Measurements from ENCODE around the gene INO80C. TPM values are rescaled to one million over a fixed set of nuclear protein-coding genes. Genes with fewer than 3 reads are reported as not detected.
"Not testable (repeated sequence)": the region's sequence is repeated elsewhere in the genome, so short reads cannot be mapped to it uniquely, and the experiment has no call there.

The INO80C gene
- total RNA-seq, 1 donor from 2014 or later: 24.6 TPM

DNA sequence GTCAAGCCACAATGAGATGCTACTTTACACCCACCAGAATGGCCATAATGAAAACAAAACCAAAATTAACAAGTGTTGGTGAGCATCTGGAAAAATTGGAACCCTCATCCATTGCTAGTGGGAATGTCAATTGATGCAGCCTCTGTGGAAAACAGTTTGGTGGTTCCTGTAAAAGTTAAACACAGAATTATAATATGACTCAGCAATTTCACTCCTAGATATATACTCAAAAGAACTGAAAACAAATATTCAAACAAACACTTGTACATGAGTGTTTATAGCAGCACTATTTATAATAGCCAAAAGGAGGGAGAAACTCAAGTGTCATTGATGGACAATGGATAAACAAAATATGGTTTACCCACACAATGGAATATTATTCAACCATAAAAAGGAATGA is 43.0 kb downstream of the INO80C start:
- H2AFZ ChIP-seq (ENCODE audit: low read depth, low read length): no peak overlapping the region
- peaks cover 22% of the 10 kb centered on the region for H3K4me1 ChIP-seq (ENCODE audit: insufficient read depth, low read length)
- H3K4me1 Mint-ChIP-seq (ENCODE audit: low read depth, unreplicated experiment): peaks cover 26% of the 10 kb centered on the region

DNA sequence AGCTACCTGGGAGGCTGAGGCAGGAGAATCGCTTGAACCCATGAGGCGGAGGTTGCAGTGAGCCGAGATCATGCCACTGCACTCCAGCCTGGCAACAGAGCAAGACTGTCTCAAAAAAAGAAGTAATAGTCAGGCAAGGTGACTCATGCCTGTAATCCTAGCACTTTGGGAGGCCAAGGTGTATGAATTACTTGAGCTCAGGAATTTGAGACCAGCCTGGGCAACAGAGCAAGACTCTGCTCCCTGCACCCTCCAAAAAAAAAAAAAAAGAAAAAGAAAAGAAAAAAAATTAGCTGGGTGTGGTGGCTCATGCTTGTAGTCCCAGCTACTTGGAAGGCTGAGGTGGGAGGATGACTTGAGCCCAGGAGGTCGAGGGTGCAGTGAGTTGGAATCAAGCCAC is 44.7 kb downstream of the INO80C start:
- not testable (repeated sequence) for DNase-seq (ENCODE audit: low read depth); H3K27ac Mint-ChIP-seq (ENCODE audit: unreplicated experiment); H3K4me1 ChIP-seq (ENCODE audit: insufficient read depth, low read length); H3K36me3 Mint-ChIP-seq (ENCODE audit: low read depth, unreplicated experiment); H3K79me2 ChIP-seq (ENCODE audit: insufficient read depth, low read length); H3K27me3 Mint-ChIP-seq (ENCODE audit: low read depth, unreplicated experiment); H3K4me3 Mint-ChIP-seq (ENCODE audit: unreplicated experiment); H3K9me3 Mint-ChIP-seq (ENCODE audit: unreplicated experiment); H3K9ac ChIP-seq (ENCODE audit: low read length); H3K27ac ChIP-seq (ENCODE audit: low read depth, low read length); H3K4me2 ChIP-seq (ENCODE audit: low read length); H3K36me3 ChIP-seq (ENCODE audit: insufficient read depth, low read length); H3K27me3 ChIP-seq (ENCODE audit: insufficient read depth, low read length); H3K9me3 ChIP-seq (ENCODE audit: insufficient read depth, low read depth, low read length); H4K20me1 ChIP-seq (ENCODE audit: insufficient read depth, low read length); H2AFZ ChIP-seq (ENCODE audit: low read depth, low read length); H3K4me3 ChIP-seq (ENCODE audit: insufficient read depth, low read depth, low read length); FAIRE-seq
- H3K4me1 Mint-ChIP-seq (ENCODE audit: low read depth, unreplicated experiment): peaks cover 16% of the 10 kb centered on the region

More for the DNA sequence above, 43.0 kb downstream of the INO80C start:
- Histone ChIP-seq H3K9me3 (ENCODE audit: insufficient read depth, low read depth, low read length) (no peaks in the 10 kb centered on the region), H3K27me3 (ENCODE audit: insufficient read depth, low read length) (no peaks in the 10 kb centered on the region), H3K36me3 (ENCODE audit: insufficient read depth, low read length) (no peaks in the 10 kb centered on the region), H3K27ac (ENCODE audit: low read depth, low read length) (no peak overlapping the region), H3K9ac (ENCODE audit: low read length) (no peak overlapping the region), H4K20me1 (ENCODE audit: insufficient read depth, low read length) (no peaks in the 10 kb centered on the region), H3K79me2 (ENCODE audit: insufficient read depth, low read length) (no peaks in the 10 kb centered on the region), H3K4me3 (ENCODE audit: insufficient read depth, low read depth, low read length) (no peak overlapping the region), H3K4me2 (ENCODE audit: low read length) (no peak overlapping the region)
- H3K4me3 Mint-ChIP-seq (ENCODE audit: unreplicated experiment): no peak overlapping the region
- no peaks in the 10 kb centered on the region for H3K36me3 Mint-ChIP-seq (ENCODE audit: low read depth, unreplicated experiment)
- no peak for TF ChIP-seq EZH2 (IDR thresholded peaks at IDR 0.05; ENCODE audit: insufficient read depth, low read length)
- TF ChIP-seq, protein P1, sequence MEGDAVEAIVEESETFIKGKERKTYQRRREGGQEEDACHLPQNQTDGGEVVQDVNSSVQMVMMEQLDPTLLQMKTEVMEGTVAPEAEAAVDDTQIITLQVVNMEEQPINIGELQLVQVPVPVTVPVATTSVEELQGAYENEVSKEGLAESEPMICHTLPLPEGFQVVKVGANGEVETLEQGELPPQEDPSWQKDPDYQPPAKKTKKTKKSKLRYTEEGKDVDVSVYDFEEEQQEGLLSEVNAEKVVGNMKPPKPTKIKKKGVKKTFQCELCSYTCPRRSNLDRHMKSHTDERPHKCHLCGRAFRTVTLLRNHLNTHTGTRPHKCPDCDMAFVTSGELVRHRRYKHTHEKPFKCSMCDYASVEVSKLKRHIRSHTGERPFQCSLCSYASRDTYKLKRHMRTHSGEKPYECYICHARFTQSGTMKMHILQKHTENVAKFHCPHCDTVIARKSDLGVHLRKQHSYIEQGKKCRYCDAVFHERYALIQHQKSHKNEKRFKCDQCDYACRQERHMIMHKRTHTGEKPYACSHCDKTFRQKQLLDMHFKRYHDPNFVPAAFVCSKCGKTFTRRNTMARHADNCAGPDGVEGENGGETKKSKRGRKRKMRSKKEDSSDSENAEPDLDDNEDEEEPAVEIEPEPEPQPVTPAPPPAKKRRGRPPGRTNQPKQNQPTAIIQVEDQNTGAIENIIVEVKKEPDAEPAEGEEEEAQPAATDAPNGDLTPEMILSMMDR (IDR thresholded peaks at IDR 0.05; ENCODE audit: insufficient read depth, low read depth, low read length): no peak
- DNase-seq (ENCODE audit: low read depth) (no peak), FAIRE-seq (no peak)
- H3K27ac Mint-ChIP-seq (ENCODE audit: unreplicated experiment): no peak overlapping the region
- H3K27me3 Mint-ChIP-seq (ENCODE audit: low read depth, unreplicated experiment): no peaks in the 10 kb centered on the region
- no peaks in the 10 kb centered on the region for H3K9me3 Mint-ChIP-seq (ENCODE audit: unreplicated experiment)

DNA sequence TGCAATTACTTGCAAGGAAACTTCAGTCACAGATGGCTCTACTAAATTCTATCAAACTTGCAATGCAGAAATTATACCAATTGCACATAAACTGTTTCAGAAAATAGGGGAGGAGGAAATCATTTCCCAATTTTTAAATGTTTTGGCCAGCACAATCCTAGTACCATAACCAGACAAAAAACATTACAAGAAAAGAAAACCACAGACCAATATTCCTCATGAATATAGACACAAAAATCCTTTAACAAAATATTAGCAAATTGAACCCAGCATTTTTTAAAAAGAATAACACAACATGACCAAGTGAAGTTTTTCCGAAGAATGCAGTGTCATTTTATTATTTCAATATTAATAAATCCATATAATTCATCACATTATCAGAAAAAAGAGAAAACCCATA is 45.8 kb downstream of the INO80C start:
- Mint-ChIP-seq H3K27me3 (ENCODE audit: low read depth, unreplicated experiment) (peaks cover 8% of the 10 kb centered on the region), H3K36me3 (ENCODE audit: low read depth, unreplicated experiment) (no peaks in the 10 kb centered on the region), H3K4me1 (ENCODE audit: low read depth, unreplicated experiment) (peaks cover 8% of the 10 kb centered on the region), H3K9me3 (ENCODE audit: unreplicated experiment) (no peaks in the 10 kb centered on the region), H3K27ac (ENCODE audit: unreplicated experiment) (no peak overlapping the region), H3K4me3 (ENCODE audit: unreplicated experiment) (no peak overlapping the region)
- DNase-seq (ENCODE audit: low read depth) (no peak), FAIRE-seq (no peak)
- no peaks in the 10 kb centered on the region for H3K9me3 ChIP-seq (ENCODE audit: insufficient read depth, low read depth, low read length)
- H3K79me2 ChIP-seq (ENCODE audit: insufficient read depth, low read length): no peaks in the 10 kb centered on the region
- TF ChIP-seq, protein P1 (IDR thresholded peaks at IDR 0.05; ENCODE audit: insufficient read depth, low read depth, low read length): no peak
- TF ChIP-seq EZH2 (IDR thresholded peaks at IDR 0.05; ENCODE audit: insufficient read depth, low read length): no peak
- H3K27ac ChIP-seq (ENCODE audit: low read depth, low read length): no peak overlapping the region
- no peak overlapping the region for H3K9ac ChIP-seq (ENCODE audit: low read length)
- H3K4me3 ChIP-seq (ENCODE audit: insufficient read depth, low read depth, low read length): no peak overlapping the region
- H2AFZ ChIP-seq (ENCODE audit: low read depth, low read length): no peak overlapping the region
- no peaks in the 10 kb centered on the region for H3K36me3 ChIP-seq (ENCODE audit: insufficient read depth, low read length)
- H3K27me3 ChIP-seq (ENCODE audit: insufficient read depth, low read length): no peaks in the 10 kb centered on the region
- H4K20me1 ChIP-seq (ENCODE audit: insufficient read depth, low read length): no peaks in the 10 kb centered on the region
- H3K4me1 ChIP-seq (ENCODE audit: insufficient read depth, low read length): peaks cover 4% of the 10 kb centered on the region
- no peak overlapping the region for H3K4me2 ChIP-seq (ENCODE audit: low read length)

Data from astrocyte (in vitro differentiated cells and primary cell).